ENCODE data around the gene TLNRD1. TPM values are rescaled to one million over a fixed set of nuclear protein-coding genes. Genes with fewer than 3 reads are reported as not detected.

TLNRD1 gene
- total RNA-seq, 1 experiment from 2014 or later = 22.5 TPM

DNA sequence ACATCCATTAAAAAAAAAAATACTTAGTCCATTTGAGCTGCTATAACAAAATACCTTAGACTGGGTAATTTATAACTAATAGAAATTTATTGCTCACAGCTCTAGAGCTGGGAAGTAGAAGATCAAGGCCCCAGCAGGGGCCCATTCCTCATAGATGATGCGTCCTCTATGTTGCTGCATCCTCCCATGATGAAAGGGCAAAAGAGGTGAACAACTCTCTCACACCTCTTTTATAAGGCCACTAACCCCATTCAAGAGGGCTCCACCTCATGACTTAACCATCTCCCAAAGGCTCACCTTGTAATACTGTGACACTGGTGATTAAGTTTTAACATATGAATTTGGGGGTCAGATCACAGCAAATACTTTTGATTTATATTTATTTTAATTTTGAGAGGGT, 3.0 kb upstream of the TLNRD1 start:
- Histone ChIP-seq H4K20me1 (ENCODE audit: insufficient read depth) (no peaks in the 10 kb centered on the region), H3K9me3 (ENCODE audit: control insufficient read depth in 1 of 2, insufficient read depth in 1 of 2, low read depth in 1 of 2, low read length in 2 of 2) (no peaks in the 10 kb centered on the region), H3K4me3 (replicated peaks in 1 of 2; ENCODE audit: low read depth in 1 of 2, low read length in 2 of 2) (no peak overlapping the region), H2AFZ (ENCODE audit: low read depth, low read length, poor library complexity, severe bottlenecking) (no peak overlapping the region), H3K36me3 (ENCODE audit: control insufficient read depth in 1 of 2, insufficient read depth in 2 of 2, low read length in 2 of 2) (no peaks in the 10 kb centered on the region), H3K4me2 (ENCODE audit: low read length) (no peak overlapping the region), H3K4me1 (ENCODE audit: control insufficient read depth in 1 of 2, insufficient read depth in 2 of 2, low read length in 2 of 2) (peaks cover 15 to 33% of the 10 kb centered on the region in 2 experiments), H3K79me2 (ENCODE audit: insufficient read depth, low read length) (peaks cover 21% of the 10 kb centered on the region; the same call in 1 of the 2 replicates), H3K9ac (ENCODE audit: low read length) (no peak overlapping the region), H3K9me2 (ENCODE audit: insufficient read depth) (no peaks in the 10 kb centered on the region), H3K27ac (ENCODE audit: low read depth, low read length) (peak overlapping the region; percentile 5; the same call in 1 of the 2 replicates), H3K27me3 (ENCODE audit: insufficient read depth, low read length) (no peaks in the 10 kb centered on the region)
- ChIA-PET RAD21 (ENCODE audit: low non-redundant PET in 1 of 2, low total read pairs in 2 of 2, uncharacterized antibody in 2 of 2, unreplicated experiment in 2 of 2) (no interaction called here), POLR2A (no interaction called here), CTCF (no interaction called here)
- intact Hi-C loops (cut with micrococcal nuclease) = loop anchor here (5.0 to 10.0 kb wide), 3 partner anchors 110 to 327 kb away; partner anchors contain the start of gene STARD5
- no TSS peak for BruUV-seq (replicated peaks)
- DNase-seq (ENCODE audit: low read depth, low spot score) (no peak), ATAC-seq (no peak)
- TF ChIP-seq EZH2phosphoT487 (IDR thresholded peaks at IDR 0.05; ENCODE audit: borderline replicate concordance) (no peak), SP1 (IDR thresholded peaks at IDR 0.05; ENCODE audit: low read depth) (no peak), YY1 (IDR thresholded peaks at IDR 0.05; ENCODE audit: extremely low read depth, insufficient replicate concordance, low read depth, low read length) (no peak), JUND (IDR thresholded peaks at IDR 0.05) (no peak), SRF (IDR thresholded peaks at IDR 0.05; ENCODE audit: low read depth) (no peak), CEBPB (IDR thresholded peaks at IDR 0.05; ENCODE audit: low read depth) (no peak), EZH2 (IDR thresholded peaks at IDR 0.05) (no peak)

DNA sequence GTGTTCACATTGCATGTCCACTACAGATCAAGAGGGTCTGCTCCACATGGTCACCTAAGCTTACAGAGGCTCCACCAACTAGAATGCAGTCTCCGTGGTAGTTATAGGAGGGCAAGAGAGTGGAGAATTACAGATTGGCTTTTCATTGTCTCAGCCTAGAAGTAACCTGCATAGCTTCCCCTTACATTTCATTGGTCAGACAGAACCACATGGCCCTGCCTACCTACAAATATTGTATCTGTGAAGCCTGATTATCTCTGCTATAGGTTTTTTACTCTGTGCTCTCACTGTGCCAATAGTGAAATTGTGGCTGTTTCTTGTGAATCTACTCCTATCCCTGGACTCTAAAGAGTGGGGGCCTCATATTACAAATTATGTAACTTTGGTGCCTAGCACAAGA, 2.5 kb upstream of the TLNRD1 start:
- DNase-seq (ENCODE audit: low read depth, low spot score) (no peak), ATAC-seq (no peak)
- intact Hi-C loops (cut with micrococcal nuclease) = loop anchor here (5.0 to 10.0 kb wide), 3 partner anchors 109 to 327 kb away; partner anchors contain the start of gene STARD5
- H3K27ac ChIP-seq (ENCODE audit: low read depth, low read length) = peak overlapping the region; percentile 5; the same call in 1 of the 2 replicates
- no peaks in the 10 kb centered on the region for H3K27me3 ChIP-seq (ENCODE audit: insufficient read depth, low read length)
- no peaks in the 10 kb centered on the region for H4K20me1 ChIP-seq (ENCODE audit: insufficient read depth)
- H3K79me2 ChIP-seq (ENCODE audit: insufficient read depth, low read length) = peaks cover 26% of the 10 kb centered on the region
- RAD21 ChIA-PET (ENCODE audit: low non-redundant PET in 1 of 2, low total read pairs in 2 of 2, uncharacterized antibody in 2 of 2, unreplicated experiment in 2 of 2) = no interaction called here
- BruUV-seq (replicated peaks) = no TSS peak
- peaks cover 0 to 5% of the 10 kb centered on the region in 2 experiments; a peak in 1 of 4 replicates for H3K36me3 ChIP-seq (ENCODE audit: control insufficient read depth in 1 of 2, insufficient read depth in 2 of 2, low read length in 2 of 2)
- H3K9me3 ChIP-seq (ENCODE audit: control insufficient read depth in 1 of 2, insufficient read depth in 1 of 2, low read depth in 1 of 2, low read length in 2 of 2) = no peaks in the 10 kb centered on the region
- H3K4me2 ChIP-seq (ENCODE audit: low read length) = peak overlapping the region; percentile 24
- H3K4me1 ChIP-seq (ENCODE audit: control insufficient read depth in 1 of 2, insufficient read depth in 2 of 2, low read length in 2 of 2) = peaks cover 15 to 36% of the 10 kb centered on the region in 2 experiments
- CTCF ChIA-PET = interaction anchor here (1.6 kb wide), 1 partner anchor 268 kb away, joined by 3 read pairs; no protein-coding TSS in a partner anchor
- H3K4me3 ChIP-seq (replicated peaks in 1 of 2; ENCODE audit: low read depth in 1 of 2, low read length in 2 of 2) = no peak overlapping the region
- H2AFZ ChIP-seq (ENCODE audit: low read depth, low read length, poor library complexity, severe bottlenecking) = no peak overlapping the region
- TF ChIP-seq EGR1 (IDR thresholded peaks at IDR 0.05; ENCODE audit: low read depth) (no peak), EZH2 (IDR thresholded peaks at IDR 0.05) (no peak), ELF1 (IDR thresholded peaks at IDR 0.05; ENCODE audit: borderline replicate concordance, low read depth) (no peak), EZH2phosphoT487 (IDR thresholded peaks at IDR 0.05; ENCODE audit: borderline replicate concordance) (no peak), POLR2AphosphoS5 (IDR thresholded peaks at IDR 0.05; ENCODE audit: low read depth, low read length) (no peak), SP1 (IDR thresholded peaks at IDR 0.05; ENCODE audit: low read depth) (no peak), ZFX (IDR thresholded peaks at IDR 0.05) (no peak), POLR2A (IDR thresholded peaks at IDR 0.05; ENCODE audit: borderline replicate concordance, extremely low read depth, insufficient read depth, insufficient read length) (no peak)
- TF ChIP-seq, protein P1, sequence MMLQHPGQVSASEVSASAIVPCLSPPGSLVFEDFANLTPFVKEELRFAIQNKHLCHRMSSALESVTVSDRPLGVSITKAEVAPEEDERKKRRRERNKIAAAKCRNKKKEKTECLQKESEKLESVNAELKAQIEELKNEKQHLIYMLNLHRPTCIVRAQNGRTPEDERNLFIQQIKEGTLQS (IDR thresholded peaks at IDR 0.05) = no peak
- TF ChIP-seq, protein P2, sequence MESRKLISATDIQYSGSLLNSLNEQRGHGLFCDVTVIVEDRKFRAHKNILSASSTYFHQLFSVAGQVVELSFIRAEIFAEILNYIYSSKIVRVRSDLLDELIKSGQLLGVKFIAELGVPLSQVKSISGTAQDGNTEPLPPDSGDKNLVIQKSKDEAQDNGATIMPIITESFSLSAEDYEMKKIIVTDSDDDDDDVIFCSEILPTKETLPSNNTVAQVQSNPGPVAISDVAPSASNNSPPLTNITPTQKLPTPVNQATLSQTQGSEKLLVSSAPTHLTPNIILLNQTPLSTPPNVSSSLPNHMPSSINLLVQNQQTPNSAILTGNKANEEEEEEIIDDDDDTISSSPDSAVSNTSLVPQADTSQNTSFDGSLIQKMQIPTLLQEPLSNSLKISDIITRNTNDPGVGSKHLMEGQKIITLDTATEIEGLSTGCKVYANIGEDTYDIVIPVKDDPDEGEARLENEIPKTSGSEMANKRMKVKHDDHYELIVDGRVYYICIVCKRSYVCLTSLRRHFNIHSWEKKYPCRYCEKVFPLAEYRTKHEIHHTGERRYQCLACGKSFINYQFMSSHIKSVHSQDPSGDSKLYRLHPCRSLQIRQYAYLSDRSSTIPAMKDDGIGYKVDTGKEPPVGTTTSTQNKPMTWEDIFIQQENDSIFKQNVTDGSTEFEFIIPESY (IDR thresholded peaks at IDR 0.05; ENCODE audit: extremely low read depth, insufficient replicate concordance, low read length) = no peak
- TF ChIP-seq, protein P3, sequence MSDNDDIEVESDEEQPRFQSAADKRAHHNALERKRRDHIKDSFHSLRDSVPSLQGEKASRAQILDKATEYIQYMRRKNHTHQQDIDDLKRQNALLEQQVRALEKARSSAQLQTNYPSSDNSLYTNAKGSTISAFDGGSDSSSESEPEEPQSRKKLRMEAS (IDR thresholded peaks at IDR 0.05) = no peak
- H3K9ac ChIP-seq (ENCODE audit: low read length) = peak overlapping the region; percentile 24; the same call in 1 of the 2 replicates
- POLR2A ChIA-PET = no interaction called here
- no peaks in the 10 kb centered on the region for H3K9me2 ChIP-seq (ENCODE audit: insufficient read depth)

Data from HCT116 (cell line).